Stimulated activated CD4-positive, alpha-beta T cell treated with anti-CD3 and anti-CD28 coated beads, Interleukin-2, amount 100 ng/mL, for 24 hours (primary cell): Measurements from ENCODE around the gene POTEJ.
"Not testable (repeated sequence)": the region's sequence is repeated elsewhere in the genome, so short reads cannot be mapped to it uniquely, and the experiment has no call there.

Source experiments
- DNase-seq, 2 donors: peaks; one replicate each; pipeline ENCODE4 v3.0.0-alpha.2; 2020

The POTEJ gene

DNA sequence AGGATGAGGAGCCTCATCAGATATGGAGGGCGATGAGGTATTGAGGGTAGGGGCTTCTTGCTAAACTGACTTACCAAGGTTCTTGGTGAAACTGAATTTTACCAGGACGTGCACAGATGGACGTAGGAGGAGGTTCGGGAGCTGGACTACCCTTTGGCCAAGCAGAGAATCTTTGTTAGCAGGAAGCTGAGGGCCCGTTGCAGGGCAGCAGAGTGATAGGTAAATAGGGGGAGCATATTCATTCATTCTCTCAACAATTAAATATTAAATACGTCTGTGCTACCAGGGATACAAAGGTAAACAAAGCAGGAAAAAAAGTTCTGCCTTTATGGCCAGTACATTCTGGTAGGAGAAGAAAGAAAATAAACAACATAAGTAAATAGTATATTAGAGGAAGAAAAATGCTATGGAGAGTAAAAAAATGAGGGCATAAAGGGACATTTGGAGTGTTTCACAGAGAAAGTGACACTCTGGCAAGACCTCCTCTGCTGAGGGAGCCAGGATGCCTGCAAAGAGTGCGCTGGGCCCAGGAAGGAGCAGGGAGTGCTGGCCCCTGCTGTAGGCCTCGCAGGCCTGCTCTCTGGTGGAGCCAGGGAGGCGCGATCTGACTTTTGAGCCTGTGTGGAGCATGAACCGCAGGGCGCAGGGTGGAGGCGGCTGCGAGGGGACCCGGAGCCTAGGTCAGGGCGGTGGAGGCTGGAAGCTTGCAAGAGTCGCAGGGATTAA, 2.8 kb upstream of the POTEJ start:
- DNase-seq: not testable (repeated sequence)

DNA sequence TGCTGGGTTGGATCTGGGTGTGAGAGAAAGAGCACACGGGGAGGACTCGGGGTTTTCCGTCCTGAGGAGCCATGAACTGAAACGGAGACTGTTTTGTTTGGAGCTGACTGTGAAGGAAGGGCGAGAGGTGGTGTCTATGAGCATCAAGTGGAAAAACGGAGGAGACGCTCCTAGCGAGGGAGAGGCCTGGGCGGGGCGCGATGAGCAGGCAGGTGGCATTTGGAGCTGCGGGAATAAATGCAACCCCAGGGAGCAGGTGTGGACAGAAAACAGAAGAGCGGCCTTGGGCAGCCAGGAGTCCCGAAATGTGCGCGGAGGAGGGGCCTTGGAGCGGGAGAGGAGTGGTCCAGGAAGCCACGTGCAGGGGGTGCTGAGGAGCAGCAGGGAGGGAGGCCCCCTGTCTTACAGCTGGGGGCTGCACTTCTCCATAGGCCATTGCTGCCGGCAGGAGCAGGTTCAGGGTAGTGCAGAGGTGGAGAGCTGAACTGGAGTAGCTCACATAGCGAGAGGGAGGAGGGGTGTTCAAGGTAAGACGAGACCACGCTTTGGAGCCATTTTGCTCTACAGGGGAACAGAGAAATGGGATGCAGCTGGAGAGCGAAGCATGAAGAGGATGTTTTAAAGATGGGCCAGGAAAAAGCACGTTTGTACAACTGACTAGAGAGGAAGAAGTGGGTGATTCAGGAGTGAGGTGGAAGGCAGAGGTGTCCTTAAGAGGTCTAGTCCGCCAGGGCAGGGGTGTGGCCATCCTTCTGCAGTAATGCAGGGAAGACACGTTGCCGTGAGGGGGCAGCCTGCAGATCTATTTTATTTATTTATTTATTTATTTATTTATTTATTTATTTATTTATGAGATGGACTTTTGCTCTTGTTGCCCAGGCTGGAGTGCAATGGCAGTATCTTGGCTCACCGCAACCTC, 2.0 kb upstream of the POTEJ start:
- DNase-seq: not testable (repeated sequence)

DNA sequence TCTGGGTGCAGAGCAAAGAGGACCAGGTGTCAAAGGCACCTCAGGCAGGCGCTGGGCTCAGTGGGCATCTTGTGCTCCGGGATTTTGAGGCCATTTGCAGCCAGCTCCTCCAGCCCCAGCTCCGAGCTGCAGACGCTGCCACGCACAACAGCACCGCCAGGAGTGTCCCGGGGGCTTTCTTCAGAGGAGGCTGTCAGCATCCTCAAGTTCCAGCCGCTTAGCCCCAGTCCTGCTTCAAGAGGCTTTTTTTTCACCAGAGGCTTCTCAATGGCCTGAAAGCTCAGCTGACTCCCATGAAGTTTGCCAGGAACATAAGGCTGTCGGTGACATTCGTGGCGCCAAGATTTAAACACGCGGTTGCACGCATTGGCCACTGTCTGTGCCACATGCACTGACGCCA, 754 bp upstream of the POTEJ start:
- not testable (repeated sequence) for DNase-seq

DNA sequence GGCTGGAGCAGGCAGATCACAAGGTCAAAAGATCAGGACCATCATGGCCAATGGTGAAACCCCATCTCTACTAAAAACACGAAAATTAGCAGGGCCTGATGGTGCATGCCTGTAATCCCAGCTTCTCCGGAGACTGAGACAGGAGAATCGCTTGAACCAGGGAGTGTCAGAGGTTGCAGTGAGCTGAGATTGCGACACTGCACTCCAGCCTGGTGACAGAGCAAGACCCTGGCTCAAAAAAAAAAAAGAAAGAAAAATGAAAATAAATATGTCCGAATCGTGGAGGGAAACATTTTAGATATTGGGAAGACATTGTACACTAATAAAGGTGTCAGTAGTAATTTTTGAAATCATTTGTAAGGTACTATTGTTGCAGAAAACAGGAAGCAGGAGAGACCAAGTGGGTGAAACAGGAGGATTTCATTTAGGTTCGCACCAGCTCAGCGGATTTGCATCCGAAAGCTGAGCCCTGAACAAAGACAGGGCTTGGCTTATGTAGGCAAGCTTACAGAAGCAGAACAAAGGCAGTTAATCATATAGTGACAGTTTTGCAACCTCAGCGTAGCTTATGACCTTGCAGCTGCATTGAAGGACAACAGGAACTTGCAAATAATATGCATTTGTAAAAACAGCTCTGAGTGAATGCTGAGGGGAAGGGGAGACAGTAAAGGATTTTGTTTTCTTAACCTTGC, 17.7 kb downstream of the POTEJ start:
- DNase-seq: not testable (repeated sequence)

DNA sequence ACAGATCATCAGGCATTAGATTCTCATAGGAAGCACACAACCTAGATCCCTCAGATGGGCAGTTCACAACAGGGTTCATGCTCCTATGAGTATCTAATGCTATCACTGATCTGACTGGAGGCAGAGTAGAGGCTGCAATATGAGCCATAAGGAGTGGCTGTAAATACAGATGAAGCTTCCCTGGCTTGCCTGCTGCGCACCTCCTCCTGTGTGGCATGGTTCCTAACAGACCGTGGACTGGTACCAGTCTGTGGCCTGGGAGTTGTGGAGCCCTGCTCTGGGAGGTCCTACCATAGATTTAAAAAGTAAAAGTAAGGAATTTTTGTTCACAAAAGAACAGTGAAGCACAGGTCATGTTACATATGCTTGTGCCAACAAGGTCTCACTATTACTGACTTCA, 27.7 kb downstream of the POTEJ start:
- not testable (repeated sequence) for DNase-seq

DNA sequence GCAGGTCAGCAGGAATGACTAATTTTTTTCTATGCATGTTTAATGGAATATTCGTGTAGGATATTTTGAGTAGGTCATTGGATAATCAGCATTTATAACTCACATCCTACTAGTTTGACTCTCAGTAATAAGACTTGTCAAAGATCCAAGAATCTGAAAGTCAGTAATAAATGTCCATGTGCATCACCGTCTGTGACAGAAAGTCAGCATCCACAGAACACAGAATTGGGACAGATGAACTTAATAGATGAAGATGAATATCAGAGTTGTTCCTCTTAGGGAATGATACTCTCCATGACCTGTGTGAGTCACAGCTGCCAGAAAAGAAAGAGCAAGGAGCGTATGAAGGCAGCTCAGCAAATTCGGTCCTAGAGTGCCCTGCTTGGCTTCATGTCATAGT, 30.4 kb downstream of the POTEJ start:
- not testable (repeated sequence) for DNase-seq

DNA sequence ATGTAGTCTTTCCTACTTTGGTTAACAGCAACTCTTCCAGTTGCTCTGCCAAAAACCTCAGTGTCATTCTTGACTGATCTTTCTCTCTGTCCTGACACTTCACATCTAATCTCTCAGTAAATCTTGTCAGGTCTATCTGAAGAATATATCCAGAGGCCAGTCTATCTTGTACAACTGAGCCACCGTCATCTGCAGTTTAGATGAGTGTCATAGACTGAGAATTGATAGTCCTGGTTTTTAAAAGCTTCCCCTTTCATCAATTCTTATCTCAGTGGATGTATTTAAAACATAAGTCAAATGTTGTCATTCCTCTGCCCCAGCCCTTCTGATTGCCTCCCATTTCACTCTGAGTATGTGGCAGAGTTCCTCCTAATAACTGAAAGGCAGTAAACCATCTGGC, 38.0 kb downstream of the POTEJ start:
- DNase-seq: not testable (repeated sequence)

DNA sequence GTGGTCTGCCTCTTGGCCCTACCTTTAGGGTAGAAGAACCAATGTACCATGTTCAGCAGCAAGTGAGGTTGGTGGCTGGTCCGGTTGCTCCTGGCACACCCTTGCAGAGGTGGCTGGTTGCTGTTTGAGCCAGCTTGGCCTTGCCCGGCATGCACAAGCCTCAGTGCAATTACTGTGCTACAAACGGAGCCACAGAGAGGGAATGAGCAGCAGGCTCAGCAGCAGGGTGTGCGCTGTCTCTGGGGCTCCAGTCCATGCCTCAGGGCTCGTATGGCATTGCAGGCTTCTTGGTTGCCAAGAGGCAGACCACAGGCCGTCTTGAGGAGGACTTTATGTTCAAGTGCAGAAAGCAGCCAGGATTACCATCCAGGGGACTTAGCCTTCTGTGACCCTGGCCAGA, 53.3 kb downstream of the POTEJ start:
- DNase-seq: not testable (repeated sequence)

DNA sequence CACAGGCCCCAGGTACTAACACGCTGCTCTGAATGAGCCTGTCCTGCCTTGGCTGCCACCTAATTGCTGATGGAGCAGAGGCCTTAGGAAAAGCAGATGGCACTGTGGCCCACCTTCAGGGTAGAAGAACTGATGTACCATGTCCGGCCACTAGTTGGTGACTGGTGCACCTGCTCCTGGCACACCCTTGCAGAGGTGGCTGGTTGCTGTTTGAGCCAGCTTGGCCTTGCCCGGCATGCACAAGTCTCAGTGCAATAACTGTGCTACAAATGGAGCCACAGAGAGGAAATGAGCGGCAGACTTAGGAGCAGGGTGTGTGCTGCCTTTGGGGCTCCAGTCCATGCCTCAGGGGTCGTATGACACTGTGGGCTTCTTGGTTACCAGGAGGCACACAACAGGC, 54.4 kb downstream of the POTEJ start:
- not testable (repeated sequence) for DNase-seq

DNA sequence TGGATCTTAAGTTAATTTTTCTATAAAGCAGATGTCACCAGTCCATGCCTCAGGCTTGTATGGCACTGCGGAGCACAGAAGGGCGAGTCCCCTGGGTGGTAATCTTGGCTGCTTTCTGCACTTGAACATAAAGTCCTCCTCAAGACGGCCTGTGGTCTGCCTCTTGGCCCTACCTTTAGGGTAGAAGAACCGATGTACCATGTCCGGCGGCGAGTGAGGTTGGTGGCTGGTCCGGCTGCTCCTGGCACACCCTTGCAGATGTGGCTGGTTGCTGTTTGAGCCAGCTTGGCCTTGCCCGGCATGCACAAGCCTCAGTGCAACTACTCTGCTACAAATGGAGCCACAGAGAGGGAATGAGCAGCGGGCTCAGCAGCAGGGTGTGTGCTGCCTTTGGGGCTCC, 56.3 kb downstream of the POTEJ start:
- not testable (repeated sequence) for DNase-seq

DNA sequence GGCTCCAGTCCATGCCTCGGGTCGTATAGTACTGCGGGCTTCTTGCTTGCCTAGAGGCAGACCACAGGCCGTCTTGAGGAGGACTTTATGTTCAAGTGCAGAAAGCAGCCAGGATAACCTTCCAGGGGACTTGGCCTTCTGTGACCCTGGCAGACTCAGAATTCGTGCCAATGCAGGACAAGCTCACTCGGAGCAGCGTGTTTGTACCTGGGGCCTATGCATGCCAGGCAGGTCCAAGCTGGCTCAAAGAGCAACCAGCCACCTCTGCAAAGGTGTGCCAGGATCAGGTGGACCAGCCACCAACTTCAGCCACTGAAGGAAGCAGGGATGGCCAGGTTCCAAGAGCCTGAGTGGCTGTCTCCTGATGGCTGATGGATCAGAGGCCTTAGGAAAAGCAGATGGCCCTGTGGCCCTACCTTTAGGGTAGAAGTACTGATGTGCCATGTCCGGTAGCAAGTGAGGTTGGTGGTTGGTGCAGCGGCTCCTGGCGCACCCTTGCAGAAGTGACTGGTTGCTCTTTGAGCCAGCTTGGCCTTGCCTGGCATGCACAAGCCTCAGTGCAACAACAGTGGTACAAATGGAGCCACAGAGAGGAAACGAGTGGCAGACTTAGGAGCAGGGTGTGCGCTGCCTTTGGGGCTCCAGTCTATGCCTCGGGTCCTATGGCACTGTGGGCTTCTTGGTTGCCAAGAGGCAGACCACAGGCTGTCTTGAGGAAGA, 58.9 kb downstream of the POTEJ start:
- DNase-seq: not testable (repeated sequence)

DNA sequence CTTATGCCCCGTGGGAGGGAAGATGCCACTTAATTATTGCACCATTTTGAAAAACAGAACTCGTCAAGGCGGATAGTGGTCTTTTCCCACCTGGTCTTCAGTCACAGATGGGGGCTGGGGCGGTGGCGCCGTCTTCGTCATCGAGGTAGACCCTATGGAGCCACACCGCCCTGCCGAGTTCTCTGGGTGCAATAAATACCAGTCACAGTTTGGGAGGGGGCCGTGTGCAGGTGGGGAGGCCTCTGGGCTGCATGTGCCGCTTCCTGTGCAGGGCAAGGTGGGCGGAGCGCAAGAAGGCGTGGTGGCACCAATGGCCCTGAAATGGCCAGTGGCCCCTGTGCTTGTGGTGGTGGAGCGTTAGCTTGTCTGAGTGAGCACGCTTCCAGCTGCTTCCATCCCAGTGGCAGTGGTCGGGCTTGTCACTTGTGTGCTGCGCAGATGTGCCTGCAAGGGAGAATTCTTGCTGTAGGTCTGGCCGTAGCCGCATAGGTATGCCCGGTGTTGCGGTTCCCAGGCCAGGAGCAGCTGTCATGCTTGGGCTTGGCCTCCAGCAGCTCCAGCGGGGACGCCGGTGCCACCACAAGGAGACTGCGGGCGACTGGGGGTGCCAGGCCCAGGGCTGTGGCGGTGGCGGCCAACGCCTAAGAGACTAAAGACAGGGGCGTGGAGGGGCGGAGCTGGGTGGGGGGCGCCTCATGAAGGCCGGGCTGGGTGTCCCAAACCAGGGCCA, 81.0 kb downstream of the POTEJ start:
- not testable (repeated sequence) for DNase-seq

DNA sequence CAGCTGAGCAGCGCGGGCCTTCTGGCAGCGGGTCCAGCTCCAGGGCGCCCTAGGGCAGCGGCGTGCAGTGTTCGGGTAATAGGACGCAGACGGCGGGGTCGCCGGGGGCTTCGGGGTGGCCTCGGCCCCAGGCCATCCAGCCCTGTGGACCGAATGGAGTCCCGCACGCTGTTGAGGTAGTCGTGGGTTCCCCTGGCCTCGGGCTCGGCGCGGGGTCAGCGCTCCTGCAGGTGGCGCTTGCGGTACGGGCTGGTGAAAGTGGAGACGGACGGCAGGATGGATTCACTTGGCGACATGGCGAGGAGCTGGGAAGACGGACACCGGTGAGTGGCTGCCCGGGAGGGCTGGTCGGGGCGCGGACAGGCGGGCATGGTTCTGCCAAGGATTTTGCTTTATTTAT, 82.2 kb downstream of the POTEJ start:
- DNase-seq: peak in 1 of 2 donors; percentile 46

DNA sequence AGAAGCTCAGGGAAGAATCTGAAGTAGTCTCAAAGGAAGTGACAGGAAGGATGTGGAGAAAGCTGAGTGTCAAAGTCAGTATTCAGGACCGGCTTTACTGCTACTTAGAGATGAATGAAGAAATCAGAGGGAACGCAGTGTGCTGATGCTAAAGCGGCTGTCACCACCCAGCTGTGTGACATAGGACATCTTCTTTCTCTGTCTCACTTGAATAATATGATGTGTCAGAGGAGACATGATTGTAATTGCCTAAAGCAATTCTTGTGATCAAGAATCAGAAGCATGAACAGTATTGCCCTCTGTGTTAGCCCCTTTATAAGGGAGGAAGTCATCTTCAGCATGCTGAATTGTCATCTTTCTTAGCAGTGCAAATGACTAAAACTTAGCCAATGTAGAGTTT, 92.0 kb downstream of the POTEJ start:
- not testable (repeated sequence) for DNase-seq
